GM13977 (cell line): ENCODE results near the gene ZP1.

Experiments
- DNase-seq: peaks from one replicate; pipeline ENCODE4 v3.0.0; 2012; ENCODE audit warnings: low spot score
- in situ Hi-C: fragments of 300-500 bp; cut with MboI; formaldehyde crosslinking; loops from one replicate; pipeline ENCODE4 v1.12.0; 2022; ENCODE audit warnings: low sequenced_read_pairs, low pct_unique_long_range_greater_than_20kb, mixed read lengths, inconsistent platforms; ENCODE audit not compliant: unreplicated experiment
- TF ChIP-seq, protein P1 (sequence below): IDR thresholded peaks from 2 replicates; pipeline ENCODE4 v1.5.1; 2012; ENCODE audit warnings: mild to moderate bottlenecking, control low read depth; ENCODE audit not compliant: insufficient read depth; ENCODE audit errors: extremely low read depth, missing control alignments

Gene ZP1

DNA sequence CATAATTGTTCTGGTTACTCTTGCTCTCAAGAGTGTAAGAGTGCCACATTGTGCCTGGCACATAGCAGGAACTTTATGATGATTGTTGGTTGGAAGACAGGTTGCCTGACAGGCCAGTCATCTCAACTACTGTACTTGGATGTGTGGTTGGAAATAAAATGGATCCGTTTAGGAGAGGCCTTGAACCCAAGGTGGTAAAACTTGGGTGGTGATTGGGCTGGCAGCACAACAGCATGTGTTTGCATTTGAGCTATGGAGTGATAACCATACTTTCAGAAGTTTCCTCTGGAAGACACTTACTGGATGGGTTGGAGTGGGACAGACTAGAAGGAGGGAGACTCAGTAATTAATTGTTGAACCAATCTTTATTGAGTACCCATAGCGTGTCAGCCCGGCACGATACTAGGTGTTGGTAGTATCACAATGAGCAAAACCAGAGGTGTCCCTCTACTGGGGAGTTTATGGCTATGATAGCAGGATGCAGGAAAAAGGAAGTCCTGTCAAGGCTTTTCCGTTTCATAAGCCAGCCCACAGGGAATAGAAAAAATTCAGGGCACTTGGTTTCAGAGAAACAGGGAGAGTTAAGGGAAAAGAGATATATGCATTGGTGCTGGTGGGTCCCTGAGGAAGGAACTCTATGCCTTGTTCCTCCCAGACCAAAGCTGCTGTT, 43.5 kb downstream of the ZP1 start:
- TF ChIP-seq, protein P1, sequence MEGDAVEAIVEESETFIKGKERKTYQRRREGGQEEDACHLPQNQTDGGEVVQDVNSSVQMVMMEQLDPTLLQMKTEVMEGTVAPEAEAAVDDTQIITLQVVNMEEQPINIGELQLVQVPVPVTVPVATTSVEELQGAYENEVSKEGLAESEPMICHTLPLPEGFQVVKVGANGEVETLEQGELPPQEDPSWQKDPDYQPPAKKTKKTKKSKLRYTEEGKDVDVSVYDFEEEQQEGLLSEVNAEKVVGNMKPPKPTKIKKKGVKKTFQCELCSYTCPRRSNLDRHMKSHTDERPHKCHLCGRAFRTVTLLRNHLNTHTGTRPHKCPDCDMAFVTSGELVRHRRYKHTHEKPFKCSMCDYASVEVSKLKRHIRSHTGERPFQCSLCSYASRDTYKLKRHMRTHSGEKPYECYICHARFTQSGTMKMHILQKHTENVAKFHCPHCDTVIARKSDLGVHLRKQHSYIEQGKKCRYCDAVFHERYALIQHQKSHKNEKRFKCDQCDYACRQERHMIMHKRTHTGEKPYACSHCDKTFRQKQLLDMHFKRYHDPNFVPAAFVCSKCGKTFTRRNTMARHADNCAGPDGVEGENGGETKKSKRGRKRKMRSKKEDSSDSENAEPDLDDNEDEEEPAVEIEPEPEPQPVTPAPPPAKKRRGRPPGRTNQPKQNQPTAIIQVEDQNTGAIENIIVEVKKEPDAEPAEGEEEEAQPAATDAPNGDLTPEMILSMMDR: no peak
- no peak for DNase-seq
- in situ Hi-C loops: no loop called here

DNA sequence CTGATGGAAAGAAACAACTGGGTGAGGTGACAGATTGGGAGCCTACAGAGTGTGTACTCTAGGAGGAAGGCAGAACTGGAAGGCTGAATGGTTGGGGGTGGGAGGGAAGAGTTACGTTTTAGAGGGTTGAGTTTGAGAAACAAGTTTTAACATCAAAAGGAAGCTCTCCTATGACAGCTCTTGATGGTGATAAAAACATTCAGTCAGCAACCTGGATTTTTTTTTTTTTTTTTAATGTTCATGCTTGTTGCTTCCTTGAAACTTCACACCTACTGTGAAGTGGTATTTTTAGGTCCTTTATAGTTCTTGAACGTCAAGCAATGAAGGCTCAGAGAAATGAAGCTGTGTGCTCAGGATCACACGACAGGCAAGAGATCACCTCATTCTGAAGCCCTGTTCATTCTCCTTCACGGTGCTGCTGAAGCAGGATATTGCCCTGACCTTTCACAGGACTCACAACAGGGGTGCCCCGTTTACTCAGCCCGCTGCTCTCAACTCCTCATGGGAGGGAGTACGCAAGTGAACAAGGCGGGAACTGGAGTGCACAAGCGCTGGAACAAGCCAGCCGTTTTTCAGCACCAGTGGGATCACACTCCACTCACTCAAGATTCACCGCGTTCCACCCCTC, 45.0 kb downstream of the ZP1 start:
- TF ChIP-seq, protein P1: no peak
- DNase-seq: no peak
- in situ Hi-C loops: no loop called here

DNA sequence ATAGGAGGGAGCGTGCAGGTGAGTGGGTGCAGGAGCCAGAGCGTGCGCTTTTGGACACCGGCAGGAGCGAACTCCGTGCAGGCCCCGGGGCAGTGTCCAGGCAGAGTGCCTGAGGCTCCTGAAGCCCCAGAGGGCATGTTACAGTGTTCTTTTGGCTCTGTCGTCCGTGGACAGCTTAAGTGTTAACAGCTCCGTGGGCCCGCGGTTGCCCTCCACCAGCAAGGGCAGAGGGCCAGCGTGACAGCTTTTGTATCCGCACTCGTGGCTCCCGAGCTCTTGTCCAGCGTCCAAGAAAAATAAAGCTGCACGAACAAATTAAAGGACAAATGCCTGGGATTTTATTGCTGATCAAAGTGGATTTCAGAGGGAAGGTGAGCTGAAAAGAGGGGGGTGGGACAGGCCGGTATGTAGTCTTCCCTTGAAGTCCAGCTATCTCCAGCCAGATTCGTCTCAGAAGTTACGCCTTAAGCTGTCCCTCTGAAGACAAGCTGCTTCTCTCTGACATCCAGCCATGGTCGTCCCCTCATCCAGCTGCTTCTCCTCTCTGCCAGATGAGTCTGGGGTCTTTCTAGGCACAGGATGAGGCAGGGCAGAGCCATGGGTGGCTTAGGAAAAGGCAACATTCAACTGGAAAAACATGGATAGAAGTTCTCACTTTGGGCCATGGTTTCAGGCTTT, 45.6 kb downstream of the ZP1 start:
- in situ Hi-C loops: no loop called here
- TF ChIP-seq, protein P1: no peak
- no peak for DNase-seq

DNA sequence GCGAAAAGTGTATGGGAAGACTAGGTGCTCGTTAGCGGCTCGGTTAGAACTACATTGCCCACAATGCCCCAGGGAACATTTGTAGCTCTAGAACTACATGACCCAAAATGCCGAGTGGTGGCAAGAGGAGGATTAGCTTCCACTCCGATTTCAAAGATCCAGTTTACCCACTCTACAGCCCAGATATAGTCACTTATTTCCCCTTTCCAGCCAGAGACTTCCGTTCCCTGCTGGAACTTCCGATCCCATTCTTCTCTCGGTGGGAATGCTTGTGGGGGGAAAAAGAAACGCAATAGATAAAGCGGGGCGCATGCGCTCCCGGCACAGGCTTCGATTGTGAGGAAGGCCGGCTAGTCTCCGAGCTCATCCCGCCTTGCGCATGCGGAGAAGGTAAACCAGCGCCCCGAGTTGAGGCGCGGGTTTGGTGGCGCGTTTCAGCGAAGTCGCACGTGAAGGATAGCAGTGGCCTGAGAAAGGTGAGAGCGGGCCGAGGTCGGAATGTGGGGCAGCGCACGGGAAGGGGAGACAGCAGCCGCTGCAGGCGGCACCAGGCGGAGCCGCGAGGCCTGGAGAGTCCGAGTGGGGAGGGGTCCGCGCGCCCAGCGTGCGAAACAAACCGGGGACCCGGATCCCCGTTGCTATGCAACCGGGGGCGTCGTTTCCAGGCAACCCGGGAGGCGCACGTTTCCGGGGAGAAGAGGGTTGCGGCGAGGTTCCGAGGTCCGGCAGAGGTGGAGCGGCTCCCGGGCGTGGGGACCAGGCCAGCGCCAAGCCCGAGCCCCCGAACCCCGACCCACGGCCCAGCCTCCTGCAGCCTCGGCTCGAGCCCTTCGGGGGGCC, 46.7 kb downstream of the ZP1 start, which contains the start of gene TMEM109:
TMEM109 (plus strand) TSS at position 366 of the 840 bp plus-strand sequence. CDS start 5,536 bp downstream, outside the sequence.
- in situ Hi-C loops: no loop called here
- TF ChIP-seq, protein P1: no peak
- DNase-seq: peak; percentile 94

DNA sequence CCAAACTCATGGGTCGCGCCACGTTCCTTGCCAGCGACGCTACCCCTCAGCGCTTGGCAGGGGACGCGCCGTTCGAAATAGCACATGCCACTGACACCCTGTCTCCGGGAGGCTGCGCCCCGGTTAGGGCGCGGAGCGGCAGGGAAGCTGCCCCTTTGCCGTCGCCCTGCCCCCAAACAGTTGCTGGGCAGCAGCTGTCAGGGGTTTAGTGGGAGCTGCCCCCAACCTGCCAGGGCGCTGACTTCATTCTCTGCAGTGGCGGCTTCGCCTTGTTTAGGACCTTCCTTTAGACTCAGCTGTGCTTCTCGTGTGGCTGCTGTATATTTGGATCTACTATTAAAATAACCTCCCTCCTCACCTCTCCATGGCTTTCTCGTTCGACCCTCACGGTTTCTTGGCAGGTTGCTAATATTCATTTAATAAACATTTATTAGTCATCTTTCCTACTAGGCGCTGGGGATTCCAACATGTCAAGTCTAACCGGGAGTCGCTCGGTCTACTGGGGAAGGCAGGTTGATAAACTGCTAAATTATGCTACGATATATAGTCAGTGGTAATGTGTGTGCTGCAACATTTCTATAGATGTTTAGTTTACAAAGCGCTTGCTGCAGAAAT, 47.4 kb downstream of the ZP1 start:
- TF ChIP-seq, protein P1: no peak
- DNase-seq: peak; percentile 57
- in situ Hi-C loops: no loop called here
